HS-5 (cell line): ENCODE results near the gene GPR3.
"Not testable (repeated sequence)": the region's sequence is repeated elsewhere in the genome, so short reads cannot be mapped to it uniquely, and the experiment has no call there.

Experiments used
- DNase-seq: peaks from one replicate; pipeline ENCODE4 v3.0.0-alpha.2; 2012; ENCODE audit warnings: low read depth

GPR3 gene

GRCh38 chr1:27400082-27400962, 7.9 kb downstream of the GPR3 start:
- no peak for DNase-seq

- DNase-seq: no peak
Measured at GRCh38 chr1:27400963-27401341, 8.5 kb downstream of the GPR3 start.

GRCh38 chr1:27402349-27402754, 9.9 kb downstream of the GPR3 start:
- DNase-seq: no peak

GRCh38 chr1:27403065-27403726, 10.8 kb downstream of the GPR3 start:
- no peak for DNase-seq

DNA sequence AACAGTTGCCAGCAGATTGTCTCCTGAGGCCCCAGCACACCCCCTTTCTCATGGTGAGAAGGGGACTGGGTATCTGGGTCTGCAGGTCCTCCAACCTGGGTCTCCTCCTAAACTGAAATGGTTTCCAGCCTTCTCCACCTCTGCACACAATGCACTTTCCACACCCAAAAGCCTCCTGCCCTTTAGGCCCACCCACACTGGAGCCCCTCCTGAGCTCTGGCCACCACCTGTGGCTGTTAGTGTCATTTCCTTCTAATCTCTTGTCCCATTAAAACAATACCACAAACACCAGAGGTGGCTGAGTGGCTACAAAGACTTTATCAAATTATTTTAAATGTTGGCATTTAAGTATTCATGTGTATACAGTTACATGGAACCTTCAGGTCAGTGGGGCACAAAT, 11.5 kb downstream of the GPR3 start:
- DNase-seq: no peak

DNA sequence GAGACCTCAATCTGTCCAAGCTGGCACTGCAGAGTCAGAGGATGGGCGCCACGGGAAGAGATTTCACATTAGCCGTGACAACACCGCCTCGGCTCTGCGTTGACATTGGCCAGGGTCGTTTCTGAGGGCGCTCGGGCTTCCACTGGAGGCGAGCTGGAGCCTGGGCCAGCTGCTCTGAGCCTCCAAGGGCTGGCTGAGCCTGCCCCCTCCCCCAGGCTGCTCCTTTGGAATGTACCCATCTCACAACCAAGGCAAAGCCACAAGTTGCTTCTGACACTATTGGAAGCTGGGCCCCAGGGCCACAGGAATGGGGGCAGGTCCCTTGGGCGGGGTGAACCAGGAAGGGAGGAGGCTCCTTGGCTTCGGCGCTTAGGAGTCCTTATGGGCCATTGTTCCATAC, 12.7 kb downstream of the GPR3 start:
- no peak for DNase-seq

DNA sequence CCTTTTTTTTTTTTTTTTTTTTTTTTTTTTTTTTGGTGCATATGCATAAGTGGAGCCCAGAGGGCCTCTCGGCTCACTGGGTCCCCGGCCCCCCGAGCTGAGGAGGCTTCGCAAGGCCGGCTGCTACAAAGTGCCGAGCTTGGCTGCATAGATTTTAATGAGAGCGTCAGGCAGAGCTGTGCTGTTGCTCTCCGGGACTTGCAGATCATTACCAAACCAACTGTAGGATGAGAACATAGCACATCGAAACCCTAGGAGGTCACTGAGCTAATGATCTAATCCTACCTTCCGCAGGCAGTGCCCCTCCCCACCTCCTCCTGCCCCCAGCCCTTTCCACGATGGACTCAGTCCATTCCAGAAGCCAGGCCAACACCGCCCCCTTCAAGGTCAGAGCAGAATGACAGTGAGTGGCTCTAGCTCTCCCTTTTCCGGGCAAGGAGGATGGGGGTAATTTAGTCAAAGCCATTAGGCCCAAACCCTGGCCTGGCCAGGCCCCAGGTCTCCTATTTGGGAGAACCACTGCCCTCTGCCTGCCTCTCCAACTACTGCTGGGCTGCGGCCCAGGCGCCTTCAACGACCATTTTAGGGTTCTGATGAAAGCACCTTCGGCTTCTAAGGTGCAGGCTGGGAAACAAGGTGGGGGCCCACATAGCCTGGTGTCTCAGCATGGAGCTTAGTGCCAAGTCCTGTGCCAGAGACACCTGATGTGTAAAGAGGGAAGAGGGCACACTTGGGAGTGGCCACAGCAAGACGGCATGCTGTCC, 13.4 kb downstream of the GPR3 start:
- not testable (repeated sequence) for DNase-seq

DNA sequence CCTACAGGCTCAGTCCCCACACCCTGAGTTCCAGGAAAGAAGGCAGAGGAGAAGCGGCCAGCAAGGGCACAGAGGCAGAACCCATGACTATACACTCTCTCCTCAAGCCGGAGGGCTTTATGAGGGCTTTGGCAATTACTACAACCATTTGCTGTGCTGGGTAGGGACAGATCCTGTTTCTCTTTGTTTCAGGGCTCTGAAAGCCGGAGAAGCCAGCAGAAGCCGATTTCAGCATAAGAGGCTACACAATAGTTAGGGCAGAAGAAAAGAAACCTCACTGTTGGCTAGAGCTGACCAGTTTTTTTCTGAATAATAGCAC, 13.9 kb downstream of the GPR3 start:
- DNase-seq: no peak

DNA sequence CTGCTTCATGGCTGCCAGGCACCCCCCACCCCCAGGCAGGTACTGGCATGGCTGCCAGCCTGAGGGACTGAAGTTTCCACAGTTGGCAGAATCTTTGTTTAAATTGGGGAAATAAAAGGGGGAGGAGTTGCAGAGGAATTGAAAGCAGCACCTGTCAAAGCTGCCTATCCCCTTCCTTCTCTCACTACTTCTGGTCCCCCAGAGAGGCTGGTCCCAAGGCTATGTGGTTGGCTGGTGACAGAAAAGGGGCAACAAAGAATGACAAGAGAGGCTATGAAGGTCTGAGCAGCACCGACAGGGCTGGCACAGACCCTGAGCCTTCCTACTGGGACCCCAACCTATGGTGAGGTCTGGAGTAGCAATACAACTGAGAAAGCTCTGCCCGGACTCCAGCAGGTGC, 14.4 kb downstream of the GPR3 start:
- not testable (repeated sequence) for DNase-seq

DNA sequence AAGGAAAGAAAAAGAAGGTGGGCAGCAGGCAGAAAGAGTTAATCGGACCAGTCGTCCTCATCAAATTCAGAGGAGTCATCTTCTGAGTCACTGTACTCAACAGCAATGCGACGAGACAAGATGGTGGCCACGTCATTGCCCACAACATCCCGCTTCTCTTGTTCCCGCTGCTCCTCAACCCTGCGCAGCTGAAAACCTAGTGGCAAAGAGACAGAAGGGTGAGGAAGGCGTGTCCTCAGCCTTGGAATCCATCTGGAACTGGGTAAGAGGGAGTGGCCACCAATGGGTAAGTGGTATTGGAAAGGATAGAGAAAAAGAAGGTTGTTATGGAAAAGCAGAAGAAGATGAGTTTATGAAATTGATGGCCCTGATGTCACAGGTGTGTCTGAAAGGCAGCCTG, 15.7 kb downstream of the GPR3 start:
- no peak for DNase-seq

DNA sequence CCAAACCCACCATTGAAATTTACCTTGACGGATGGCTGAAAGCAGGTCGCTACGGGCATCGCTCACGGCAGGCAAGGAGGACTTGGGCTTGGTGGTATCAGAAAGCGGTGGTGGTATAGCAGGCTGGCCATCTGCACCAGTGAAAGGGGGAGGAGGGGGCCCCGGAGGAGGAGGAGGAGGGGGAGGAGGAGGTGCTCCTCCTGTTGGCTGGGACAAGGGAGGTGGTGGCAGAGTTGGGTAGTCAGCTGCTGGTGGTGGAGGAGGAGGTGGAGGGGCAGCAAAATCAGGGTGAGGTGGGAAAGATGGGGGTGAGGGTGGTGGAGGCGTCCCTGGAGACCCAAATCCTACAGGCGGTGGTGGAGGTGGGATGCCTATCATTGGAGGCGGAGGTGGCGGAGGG, 17.2 kb downstream of the GPR3 start:
- DNase-seq: no peak

GRCh38 chr1:27410709-27411108, 18.3 kb downstream of the GPR3 start:
- no peak for DNase-seq

DNA sequence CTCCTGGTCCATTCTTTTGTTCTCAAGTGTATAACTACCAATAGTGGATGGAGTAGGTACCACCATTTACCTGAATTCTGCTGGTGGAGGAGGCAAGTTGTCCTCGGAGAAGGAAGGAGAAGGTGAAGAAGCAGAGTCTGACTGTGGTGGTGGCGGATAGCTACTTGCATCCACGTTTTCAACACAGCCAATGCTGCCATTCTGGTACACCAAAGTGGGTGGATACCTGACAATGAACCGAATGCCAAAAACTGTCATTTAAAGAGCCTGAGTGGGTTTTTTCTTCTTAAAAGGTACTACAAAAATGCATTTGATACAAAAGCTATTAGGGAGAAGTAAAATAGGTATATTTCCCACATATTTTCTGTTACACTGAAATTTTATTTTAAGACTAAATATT, 20.1 kb downstream of the GPR3 start:
- no peak for DNase-seq

GRCh38 chr1:27413004-27413403, 20.6 kb downstream of the GPR3 start:
- DNase-seq: no peak

- DNase-seq: no peak
Measured at GRCh38 chr1:27414091-27414490, 21.7 kb downstream of the GPR3 start.

DNA sequence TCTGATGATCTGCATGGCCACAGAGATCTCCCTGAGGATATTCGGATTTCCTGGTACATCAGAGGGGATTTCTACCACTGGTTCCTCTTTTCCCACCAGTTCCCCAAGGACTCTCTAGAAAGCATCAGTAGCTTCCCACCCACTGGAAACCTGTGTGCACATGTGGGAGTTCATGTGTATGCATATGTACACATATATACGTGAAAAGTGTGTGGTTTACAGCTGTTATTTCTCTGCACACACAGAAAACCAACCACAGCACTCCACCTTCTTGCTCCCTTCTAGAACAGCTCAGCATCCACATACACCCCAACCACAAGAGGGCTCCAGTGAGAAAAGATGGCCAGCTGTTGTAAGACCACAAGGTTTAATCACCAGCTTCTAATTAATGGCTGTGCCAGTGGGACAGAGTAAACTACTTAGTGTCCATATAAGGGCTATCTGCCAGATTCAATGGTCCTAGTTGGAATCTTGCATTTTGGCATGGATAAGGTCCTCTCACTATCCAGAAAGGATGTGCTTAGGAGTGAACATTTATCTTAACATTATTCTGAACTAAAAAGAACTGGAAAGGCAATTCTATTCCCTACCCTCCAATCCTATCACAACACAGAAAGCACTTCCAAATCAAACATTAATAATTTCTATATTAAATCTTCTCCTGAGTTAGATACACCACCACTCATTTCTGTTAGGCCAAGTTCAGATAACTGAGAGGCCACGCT, 24.1 kb downstream of the GPR3 start:
- no peak for DNase-seq

GRCh38 chr1:27417713-27418112, 25.3 kb downstream of the GPR3 start:
- DNase-seq: no peak

DNA sequence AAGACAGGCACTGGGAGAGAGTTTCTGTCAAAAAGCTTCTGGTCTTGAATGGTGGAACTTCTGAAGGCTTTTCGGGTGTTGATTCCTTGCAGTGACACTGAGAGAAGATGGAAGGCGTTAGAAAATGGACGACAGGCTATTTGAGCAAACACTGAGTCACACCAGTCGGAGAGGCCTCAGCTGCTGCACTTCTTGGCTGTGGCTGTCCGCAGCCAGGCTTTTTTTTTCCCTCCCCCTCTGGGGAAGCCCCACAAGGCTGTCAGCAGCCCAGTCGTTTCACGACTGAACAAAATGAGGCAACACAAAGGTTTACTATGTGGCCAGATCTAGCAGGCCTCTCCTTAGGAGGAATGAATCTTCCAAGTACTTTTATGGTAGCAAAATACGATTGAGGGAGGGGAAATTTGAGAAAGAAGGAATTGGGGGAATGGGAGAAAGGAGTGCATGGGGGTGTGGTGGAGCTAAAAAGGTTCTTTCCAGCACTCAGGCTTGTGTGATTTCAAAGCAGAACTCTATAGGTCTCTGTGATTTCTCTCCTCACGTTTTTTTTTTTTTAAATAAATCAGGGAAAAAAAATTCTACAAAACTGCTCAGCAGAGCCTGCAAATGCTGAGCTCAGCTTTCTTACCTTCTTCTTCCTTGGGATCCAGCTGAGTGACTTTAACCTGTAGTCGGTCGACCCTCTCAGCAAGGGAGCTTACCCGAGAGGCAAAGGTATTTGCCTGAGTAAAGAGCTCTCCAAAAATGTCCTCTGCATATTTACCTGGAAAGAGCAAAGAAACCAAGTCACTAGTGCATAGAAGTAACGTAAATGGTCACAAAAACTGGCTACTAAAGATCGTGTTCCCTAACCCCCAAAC, 26.1 kb downstream of the GPR3 start:
- peak; percentile 58 for DNase-seq

DNA sequence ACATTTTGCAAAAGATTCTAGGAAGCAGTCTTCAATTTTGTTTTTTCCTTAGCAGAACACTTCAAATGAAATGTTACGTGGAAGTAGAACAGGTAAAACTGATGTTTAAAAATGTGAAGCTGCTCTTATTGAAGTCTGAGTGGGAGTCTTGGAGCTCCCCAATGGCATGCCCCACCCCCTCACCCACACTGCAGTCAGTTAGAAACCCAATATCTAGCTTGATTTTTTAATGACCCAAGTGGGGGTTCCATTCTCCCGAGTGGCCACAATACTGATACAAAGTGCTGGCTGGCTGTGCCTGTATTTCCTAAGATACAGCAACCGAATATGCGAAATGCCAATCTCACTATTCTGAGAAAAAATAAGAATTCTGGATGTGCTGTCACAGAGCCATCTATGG, 31.3 kb downstream of the GPR3 start:
- no peak for DNase-seq

GRCh38 chr1:27427329-27427728, 34.9 kb downstream of the GPR3 start:
- DNase-seq: no peak

- no peak for DNase-seq
Measured at GRCh38 chr1:27427816-27428315, 35.4 kb downstream of the GPR3 start.
